Muscle of leg (tissue), 11 donors: ENCODE measurements around the gene PTMA. TPM values are rescaled to one million over a fixed set of nuclear protein-coding genes. Genes with fewer than 3 reads are reported as not detected.

Source experiments
- DNase-seq: peaks from one replicate; pipeline ENCODE4 v3.0.0; 2013
- H3K27ac ChIP-seq: one replicate; pipeline ENCODE4 v1.5.1; 2013; ENCODE audit warnings: mild to moderate bottlenecking, low read length, control low read depth
- H3K27me3 ChIP-seq: one replicate; pipeline ENCODE4 v1.6.1; 2013; ENCODE audit warnings: low read length; ENCODE audit not compliant: control insufficient read depth, insufficient read depth
- H3K36me3 ChIP-seq: one replicate; pipeline ENCODE4 v1.6.1; 2013; ENCODE audit warnings: low read length; ENCODE audit not compliant: control insufficient read depth, insufficient read depth
- H3K4me1 ChIP-seq: one replicate; pipeline ENCODE4 v1.6.1; 2013; ENCODE audit warnings: low read length; ENCODE audit not compliant: control insufficient read depth, insufficient read depth
- H3K4me3 ChIP-seq: one replicate; pipeline ENCODE4 v1.5.1; 2013; ENCODE audit warnings: low read length, control low read depth
- H3K9me3 ChIP-seq: replicated peaks from 2 replicates; pipeline ENCODE4 v1.6.1; 2013; ENCODE audit warnings: low read depth, low read length; ENCODE audit not compliant: control insufficient read depth
- WGBS: methylation state at CpG from one replicate; pipeline ENCODE4 v1.1.5; 2013; ENCODE audit warnings: missing lambda C conversion rate; ENCODE audit not compliant: insufficient coverage; 5-methylcytosine and 5-hydroxymethylcytosine counted together
- polyA plus RNA-seq, 8 donors: library from polyadenylated mRNA; unstranded; fragments of 120-200 nt; gene quantifications; one replicate each; pipeline versions ENCODE4 v1.2.1 to v1.2.3, GENCODE V29; 2013; ENCODE audit warnings: inconsistent platforms in 1 of 8, low replicate concordance in 1 of 8; ENCODE audit not compliant: insufficient read length in 8 of 8, insufficient read depth in 1 of 8
- total RNA-seq: library from RNA; stranded (reverse); fragments of 120-200 nt; gene quantifications from one replicate; pipeline ENCODE4 v1.2.4, GENCODE V29; 2013

The PTMA gene
- total and polyA plus RNA-seq, 9 donors, result 598 to 939 (median 718) TPM

- WGBS, result 96% methylated on average over 13 of the region's 13 CpGs
- Histone ChIP-seq H3K4me1 (peaks cover 25% of the 10 kb centered on the region), H3K27me3 (no peaks in the 10 kb centered on the region), H3K36me3 (no peaks in the 10 kb centered on the region), H3K4me3 (no peak overlapping the region), H3K27ac (no peak overlapping the region), H3K9me3 (no peaks in the 10 kb centered on the region)
- DNase-seq, result no peak
These were observed 15.5 kb upstream of the PTMA start for GRCh38 chr2:231692847-231693246.

GRCh38 chr2:231693956-231694355 is 14.4 kb upstream of the PTMA start:
- Histone ChIP-seq H3K27ac (no peak overlapping the region), H3K36me3 (no peaks in the 10 kb centered on the region), H3K4me3 (no peak overlapping the region), H3K4me1 (peaks cover 16% of the 10 kb centered on the region), H3K9me3 (no peaks in the 10 kb centered on the region), H3K27me3 (no peaks in the 10 kb centered on the region)
- no peak for DNase-seq
- WGBS, result 71% methylated on average over 6 of the region's 7 CpGs

- WGBS, result 20% methylated on average over 2 of the region's 2 CpGs
- H3K27me3 ChIP-seq, result peaks cover 2% of the 10 kb centered on the region
- no peaks in the 10 kb centered on the region for H3K36me3 ChIP-seq
- H3K27ac ChIP-seq, result no peak overlapping the region
- DNase-seq, result peak; percentile 64
- no peak overlapping the region for H3K4me3 ChIP-seq
- no peaks in the 10 kb centered on the region for H3K9me3 ChIP-seq
- H3K4me1 ChIP-seq, result peaks cover 18% of the 10 kb centered on the region
These were observed 12.3 kb upstream of the PTMA start for GRCh38 chr2:231696004-231696367.

- no peak overlapping the region for H3K27ac ChIP-seq
These were observed 9.3 kb upstream of the PTMA start for GRCh38 chr2:231699006-231699405.

GRCh38 chr2:231701456-231702373 is 6.6 kb upstream of the PTMA start:
- no peak overlapping the region for H3K27ac ChIP-seq
- H3K4me1 ChIP-seq, result peaks cover 15% of the 10 kb centered on the region
- DNase-seq, result no peak
- peaks cover 2% of the 10 kb centered on the region for H3K27me3 ChIP-seq
- H3K4me3 ChIP-seq, result no peak overlapping the region
- WGBS, result 57% methylated on average over 13 of the region's 22 CpGs
- no peaks in the 10 kb centered on the region for H3K36me3 ChIP-seq
- H3K9me3 ChIP-seq, result no peaks in the 10 kb centered on the region

More at GRCh38 chr2:231699006-231699405, 9.3 kb upstream of the PTMA start:
- peak; percentile 79 for DNase-seq
- Histone ChIP-seq H3K4me3 (no peak overlapping the region), H3K4me1 (peaks cover 15% of the 10 kb centered on the region), H3K36me3 (no peaks in the 10 kb centered on the region), H3K27me3 (peaks cover 2% of the 10 kb centered on the region), H3K9me3 (no peaks in the 10 kb centered on the region)
- WGBS, result 70% methylated on average over 6 of the region's 9 CpGs

- DNase-seq, result no peak
These were observed 4.3 kb upstream of the PTMA start for GRCh38 chr2:231704017-231704416.

GRCh38 chr2:231706731-231707624 is 1.3 kb upstream of the PTMA start:
- H3K4me3 ChIP-seq, result peak overlapping the region; percentile 74
- peak overlapping the region; percentile 100 for H3K27ac ChIP-seq
- no peaks in the 10 kb centered on the region for H3K27me3 ChIP-seq
- H3K36me3 ChIP-seq, result peaks cover 11% of the 10 kb centered on the region
- no peaks in the 10 kb centered on the region for H3K9me3 ChIP-seq
- peaks cover 26% of the 10 kb centered on the region for H3K4me1 ChIP-seq
- peak; percentile 100 for DNase-seq
- WGBS, result 0% methylated on average over 61 of the region's 66 CpGs

More at GRCh38 chr2:231704017-231704416, 4.3 kb upstream of the PTMA start:
- Histone ChIP-seq H3K4me3 (no peak overlapping the region), H3K36me3 (no peaks in the 10 kb centered on the region), H3K27ac (no peak overlapping the region), H3K9me3 (no peaks in the 10 kb centered on the region), H3K27me3 (peaks cover 2% of the 10 kb centered on the region), H3K4me1 (peaks cover 22% of the 10 kb centered on the region)
- 100% methylated on average over 2 of the region's 3 CpGs for WGBS

GRCh38 chr2:231707625-231707926 is 749 bp upstream of the PTMA start:
- WGBS, result 3% methylated on average over 30 of the region's 30 CpGs
- DNase-seq, result peak; percentile 83
- H3K4me3 ChIP-seq, result peak overlapping the region; percentile 53

GRCh38 chr2:231708773-231709635 is 679 bp downstream of the PTMA start:
- H3K36me3 ChIP-seq, result peaks cover 24% of the 10 kb centered on the region
- peak overlapping the region; percentile 94 for H3K27ac ChIP-seq
- H3K4me3 ChIP-seq, result peak overlapping the region; percentile 52
- no peaks in the 10 kb centered on the region for H3K27me3 ChIP-seq
- peaks cover 39% of the 10 kb centered on the region for H3K4me1 ChIP-seq
- under 1% methylated on average over 117 of the region's 118 CpGs for WGBS
- no peaks in the 10 kb centered on the region for H3K9me3 ChIP-seq
- peak; percentile 67 for DNase-seq

More at GRCh38 chr2:231707625-231707926, 749 bp upstream of the PTMA start:
- no peaks in the 10 kb centered on the region for H3K27me3 ChIP-seq
- H3K9me3 ChIP-seq, result no peaks in the 10 kb centered on the region
- H3K4me1 ChIP-seq, result peaks cover 32% of the 10 kb centered on the region
- H3K36me3 ChIP-seq, result peaks cover 17% of the 10 kb centered on the region
- H3K27ac ChIP-seq, result peak overlapping the region; percentile 100
